Caco-2 (cell line): ENCODE results near the gene TMF1. TPM values are rescaled to one million over a fixed set of nuclear protein-coding genes. Genes with fewer than 3 reads are reported as not detected.

Experiments
- BruUV-seq: library from RNA; stranded (reverse); fragments of 400-500 nt; replicated peaks from 2 replicates; lab custom pipeline; 2021; lab: Mats Ljungman, UMichigan
- CTCF ChIA-PET: fragments of 300-600 bp; sonication (Branson Sonifier 250); formaldehyde crosslinking; loops from one replicate; lab custom pipeline; 2022; ENCODE audit warnings: antibody characterized with exemption; lab: Charles Lee
- POLR2A ChIA-PET: fragments of 300-600 bp; sonication (Branson Sonifier 250); formaldehyde crosslinking; loops from one replicate; lab custom pipeline; 2022; ENCODE audit warnings: antibody characterized with exemption; lab: Charles Lee
- DNase-seq, 2 experiments: peaks; one replicate each; pipeline versions ENCODE4 v3.0.0 to v3.0.0-alpha.2; 2020 to 2022
- H3K27me3 ChIP-seq: replicated peaks from 2 replicates; pipeline ENCODE4 v1.6.0; 2011; ENCODE audit warnings: low read length; ENCODE audit not compliant: control insufficient read depth, insufficient read depth
- H3K36me3 ChIP-seq: 2 replicates; pipeline ENCODE4 v1.5.1; 2011; ENCODE audit warnings: low read length; ENCODE audit not compliant: control insufficient read depth, insufficient read depth
- H3K4me1 ChIP-seq: fragments of 250-450 bp; sonication (Bioruptor Pico); 2 replicates; pipeline ENCODE4 v1.5.1; 2020; ENCODE audit warnings: mild to moderate bottlenecking
- H3K4me3 ChIP-seq: 2 replicates; pipeline ENCODE4 v1.5.1; 2011; ENCODE audit warnings: low read depth, mild to moderate bottlenecking, control low read depth, low read length
- H3K9me3 ChIP-seq: fragments of 250-450 bp; sonication (Bioruptor Pico); 2 replicates; pipeline ENCODE4 v1.5.1; 2020; ENCODE audit warnings: mild to moderate bottlenecking, moderate library complexity
- H3K27ac Mint-ChIP-seq: one replicate; pipeline ENCODE4 v1.8.0; 2022; ENCODE audit warnings: mixed read lengths; ENCODE audit not compliant: unreplicated experiment
- H3K27me3 Mint-ChIP-seq: one replicate; pipeline ENCODE4 v1.8.0; 2022; ENCODE audit warnings: mixed read lengths; ENCODE audit not compliant: insufficient read depth, unreplicated experiment
- H3K36me3 Mint-ChIP-seq: one replicate; pipeline ENCODE4 v1.8.0; 2022; ENCODE audit warnings: mild to moderate bottlenecking, mixed read lengths; ENCODE audit not compliant: insufficient read depth, unreplicated experiment
- H3K4me1 Mint-ChIP-seq: one replicate; pipeline ENCODE4 v1.8.0; 2022; ENCODE audit warnings: low read depth, mixed read lengths; ENCODE audit not compliant: unreplicated experiment
- H3K4me3 Mint-ChIP-seq: one replicate; pipeline ENCODE4 v1.8.0; 2022; ENCODE audit warnings: mild to moderate bottlenecking, moderate library complexity, mixed read lengths; ENCODE audit not compliant: unreplicated experiment
- H3K9me3 Mint-ChIP-seq: one replicate; pipeline ENCODE4 v1.8.0; 2022; ENCODE audit warnings: mixed read lengths; ENCODE audit not compliant: unreplicated experiment
- CTCF ChIP-seq, 2 experiments: fragments of 200-600 bp in 1 of 2; IDR thresholded peaks; 1 replicate in 1 of 2; 2 replicates in 1 of 2; pipeline versions ENCODE4 v1.5.1 to v1.8.0; 2011 to 2022; ENCODE audit warnings: antibody characterized with exemption in 1 of 2, control low read depth in 1 of 2, inconsistent platforms in 1 of 2, low read depth in 1 of 2, low read length in 1 of 2, mild to moderate bottlenecking in 1 of 2, moderate library complexity in 1 of 2; ENCODE audit not compliant: insufficient read depth in 1 of 2, severe bottlenecking in 1 of 2, unreplicated experiment in 1 of 2
- intact Hi-C: fragments of 100-400 bp; cut with micrococcal nuclease; formaldehyde crosslinking; loops from one replicate; pipeline ENCODE4 v1.10.0; 2022; ENCODE audit not compliant: unreplicated experiment
- total RNA-seq: library from RNA; stranded (reverse); gene quantifications from 2 replicates; pipeline ENCODE4 v1.2.3, GENCODE V29; 2022

Gene TMF1
- total RNA-seq, 1 experiment from 2014 or later = 30.2 TPM

GRCh38 chr3:68985146-68985790 lies 66.9 kb downstream of the TMF1 start:
- H3K9me3 ChIP-seq = no peaks in the 10 kb centered on the region
- H3K4me1 ChIP-seq = no peaks in the 10 kb centered on the region
- Mint-ChIP-seq H3K9me3 (no peaks in the 10 kb centered on the region), H3K36me3 (no peaks in the 10 kb centered on the region), H3K27me3 (no peaks in the 10 kb centered on the region), H3K27ac (no peak overlapping the region), H3K4me3 (no peak overlapping the region), H3K4me1 (no peaks in the 10 kb centered on the region)
- peaks cover 1% of the 10 kb centered on the region; the same call in 1 of the 2 replicates for H3K36me3 ChIP-seq
- no peak for DNase-seq
- H3K27me3 ChIP-seq = no peaks in the 10 kb centered on the region
- H3K4me3 ChIP-seq = no peak overlapping the region
- ChIA-PET POLR2A (no interaction called here), CTCF (no interaction called here)
- no peak for TF ChIP-seq CTCF (IDR thresholded peaks at IDR 0.05; ENCODE audit: insufficient read depth in 1 of 2, low read depth in 1 of 2, low read length in 1 of 2, severe bottlenecking in 1 of 2, unreplicated experiment in 1 of 2)
- BruUV-seq = no TSS peak
- intact Hi-C loops = no loop called here

- Histone ChIP-seq H3K4me1 (no peaks in the 10 kb centered on the region), H3K4me3 (no peak overlapping the region), H3K27me3 (no peaks in the 10 kb centered on the region), H3K9me3 (no peaks in the 10 kb centered on the region), H3K36me3 (peaks cover 1% of the 10 kb centered on the region; the same call in 1 of the 2 replicates)
- H3K4me1 Mint-ChIP-seq = no peaks in the 10 kb centered on the region
- BruUV-seq = no TSS peak
- H3K36me3 Mint-ChIP-seq = no peaks in the 10 kb centered on the region
- no peaks in the 10 kb centered on the region for H3K9me3 Mint-ChIP-seq
- H3K27ac Mint-ChIP-seq = no peak overlapping the region
- intact Hi-C loops = no loop called here
- H3K4me3 Mint-ChIP-seq = no peak overlapping the region
- DNase-seq = no peak
- TF ChIP-seq CTCF (IDR thresholded peaks at IDR 0.05; ENCODE audit: insufficient read depth in 1 of 2, low read depth in 1 of 2, low read length in 1 of 2, severe bottlenecking in 1 of 2, unreplicated experiment in 1 of 2) = no peak
- CTCF ChIA-PET = no interaction called here
- H3K27me3 Mint-ChIP-seq = no peaks in the 10 kb centered on the region
- POLR2A ChIA-PET = no interaction called here
Observed at GRCh38 chr3:68984011-68984530, 68.1 kb downstream of the TMF1 start.

GRCh38 chr3:68977486-68978167 lies 74.5 kb downstream of the TMF1 start:
- H3K27me3 Mint-ChIP-seq = no peaks in the 10 kb centered on the region
- intact Hi-C loops = no loop called here
- no peak for DNase-seq
- Histone ChIP-seq H3K9me3 (no peaks in the 10 kb centered on the region), H3K27me3 (no peaks in the 10 kb centered on the region), H3K4me1 (no peaks in the 10 kb centered on the region), H3K36me3 (no peaks in the 10 kb centered on the region), H3K4me3 (no peak overlapping the region)
- no peaks in the 10 kb centered on the region for H3K4me1 Mint-ChIP-seq
- CTCF ChIA-PET = no interaction called here
- H3K27ac Mint-ChIP-seq = no peak overlapping the region
- no peaks in the 10 kb centered on the region for H3K36me3 Mint-ChIP-seq
- POLR2A ChIA-PET = no interaction called here
- TF ChIP-seq CTCF (IDR thresholded peaks at IDR 0.05; ENCODE audit: insufficient read depth in 1 of 2, low read depth in 1 of 2, low read length in 1 of 2, severe bottlenecking in 1 of 2, unreplicated experiment in 1 of 2) = no peak
- no peaks in the 10 kb centered on the region for H3K9me3 Mint-ChIP-seq
- BruUV-seq = no TSS peak
- no peak overlapping the region for H3K4me3 Mint-ChIP-seq
